A673 (cell line): ENCODE results near the gene TRPM3. TPM values are rescaled to one million over a fixed set of nuclear protein-coding genes. Genes with fewer than 3 reads are reported as not detected.

ENCODE experiments used
- BruUV-seq: library from RNA; stranded (reverse); fragments of 400-500 nt; replicated peaks from 2 replicates; lab custom pipeline; 2021; lab: Mats Ljungman, UMichigan
- CTCF ChIA-PET: fragments of 300-600 bp; sonication (Branson Sonifier 250); formaldehyde crosslinking; loops from one replicate; lab custom pipeline; 2022; ENCODE audit warnings: antibody characterized with exemption; lab: Charles Lee
- POLR2A ChIA-PET: fragments of 300-600 bp; sonication (Branson Sonifier 250); formaldehyde crosslinking; loops from one replicate; lab custom pipeline; 2022; ENCODE audit warnings: antibody characterized with exemption; ENCODE audit not compliant: low non-redundant PET; lab: Charles Lee
- DNase-seq: peaks from one replicate; pipeline ENCODE4 v3.0.0-alpha.2; 2015; ENCODE audit warnings: low spot score
- H3K27ac ChIP-seq: fragments of 200-600 bp; sonication (generic); 2 replicates; pipeline ENCODE4 v1.5.1; 2016; ENCODE audit warnings: mixed run types, low read depth, mild to moderate bottlenecking, mixed read lengths, antibody characterized with exemption, low read length; ENCODE audit not compliant: poor library complexity, severe bottlenecking
- H3K27me3 ChIP-seq: fragments of 200-600 bp; sonication (generic); replicated peaks from 2 replicates; pipeline ENCODE4 v1.6.1; 2017; ENCODE audit warnings: mixed run types, low read depth, mild to moderate bottlenecking, mixed read lengths, antibody characterized with exemption, low read length; ENCODE audit not compliant: insufficient read depth, poor library complexity
- H3K36me3 ChIP-seq: fragments of 200-600 bp; sonication (generic); 2 replicates; pipeline ENCODE4 v1.6.1; 2016; ENCODE audit warnings: mixed run types, mild to moderate bottlenecking, mixed read lengths, antibody characterized with exemption, low read length; ENCODE audit not compliant: insufficient read depth, poor library complexity, severe bottlenecking
- H3K4me1 ChIP-seq: fragments of 200-600 bp; sonication (generic); 2 replicates; pipeline ENCODE4 v1.6.1; 2017; ENCODE audit warnings: mixed run types, mild to moderate bottlenecking, mixed read lengths, antibody characterized with exemption, low read length; ENCODE audit not compliant: insufficient read depth, poor library complexity, severe bottlenecking
- H3K4me3 ChIP-seq: fragments of 200-600 bp; sonication (generic); 2 replicates; pipeline ENCODE4 v1.5.1; 2016; ENCODE audit warnings: low read depth, mixed run types, mild to moderate bottlenecking, mixed read lengths, low read length; ENCODE audit not compliant: poor library complexity, severe bottlenecking
- H3K9me3 ChIP-seq: fragments of 200-600 bp; sonication (generic); 2 replicates; pipeline ENCODE4 v1.6.1; 2016; ENCODE audit warnings: mixed run types, low read depth, mild to moderate bottlenecking, mixed read lengths, antibody characterized with exemption, low read length; ENCODE audit not compliant: poor library complexity, severe bottlenecking
- CTCF ChIP-seq: fragments of 300-800, 200-600 bp; sonication (generic); conservative IDR thresholded peaks from 2 replicates; pipeline ENCODE4 v1.5.1; 2017; ENCODE audit warnings: low read depth, mild to moderate bottlenecking, antibody characterized with exemption, low read length, moderate library complexity, mixed read lengths
- EZH2 ChIP-seq: fragments of 200-600 bp; sonication (generic); IDR thresholded peaks from 2 replicates; pipeline ENCODE4 v1.6.1; 2017; ENCODE audit warnings: borderline replicate concordance, low read depth, mild to moderate bottlenecking, mixed read lengths, antibody characterized with exemption, low read length; ENCODE audit not compliant: poor library complexity, severe bottlenecking
- intact Hi-C: fragments of 100-400 bp; cut with micrococcal nuclease; formaldehyde crosslinking; loops from one replicate; pipeline ENCODE4 v1.10.0; 2022; ENCODE audit not compliant: unreplicated experiment
- total RNA-seq: library from RNA; stranded (reverse); gene quantifications from 2 replicates; pipeline ENCODE4 v1.2.3, GENCODE V29; 2021

TRPM3 gene
- total RNA-seq, 1 experiment from 2014 or later = not detected

DNA sequence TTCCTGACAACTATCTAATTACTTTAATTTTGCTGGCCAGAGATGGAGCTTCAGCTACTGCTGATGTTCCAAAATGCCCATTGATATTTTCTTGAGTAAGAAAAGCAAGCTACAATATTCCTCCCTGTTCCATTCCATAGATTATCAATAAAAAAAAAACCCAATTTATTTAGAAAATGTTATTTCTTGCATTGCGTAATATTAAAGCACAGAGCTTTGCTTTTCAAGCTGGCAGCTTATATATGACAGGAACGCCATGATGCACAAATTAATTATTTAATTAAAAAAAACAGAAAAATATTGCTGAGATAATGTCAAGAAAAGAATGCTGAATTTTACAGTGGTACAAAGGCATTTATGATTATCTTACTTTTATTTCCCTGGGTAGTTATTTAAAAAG, 47.9 kb downstream of the TRPM3 start:
- CTCF ChIA-PET = no interaction called here
- intact Hi-C loops = no loop called here
- no peak overlapping the region for H3K27ac ChIP-seq
- TF ChIP-seq EZH2 = no peak
- TF ChIP-seq CTCF = no peak
- DNase-seq = no peak
- no TSS peak for BruUV-seq
- peaks cover 6% of the 10 kb centered on the region for H3K27me3 ChIP-seq
- no peaks in the 10 kb centered on the region for H3K36me3 ChIP-seq
- POLR2A ChIA-PET = no interaction called here
- H3K4me3 ChIP-seq = no peak overlapping the region
- H3K4me1 ChIP-seq = no peaks in the 10 kb centered on the region
- no peaks in the 10 kb centered on the region for H3K9me3 ChIP-seq

GRCh38 chr9:71072587-71072986, 48.8 kb downstream of the TRPM3 start:
- no peak overlapping the region for H3K27ac ChIP-seq
- H3K9me3 ChIP-seq = no peaks in the 10 kb centered on the region
- H3K4me3 ChIP-seq = no peak overlapping the region
- peaks cover 6% of the 10 kb centered on the region for H3K27me3 ChIP-seq
- CTCF ChIA-PET = no interaction called here
- no TSS peak for BruUV-seq
- POLR2A ChIA-PET = no interaction called here
- DNase-seq = no peak
- H3K4me1 ChIP-seq = no peaks in the 10 kb centered on the region
- TF ChIP-seq CTCF (no peak), EZH2 (no peak)
- no peaks in the 10 kb centered on the region for H3K36me3 ChIP-seq
- intact Hi-C loops = no loop called here

DNA sequence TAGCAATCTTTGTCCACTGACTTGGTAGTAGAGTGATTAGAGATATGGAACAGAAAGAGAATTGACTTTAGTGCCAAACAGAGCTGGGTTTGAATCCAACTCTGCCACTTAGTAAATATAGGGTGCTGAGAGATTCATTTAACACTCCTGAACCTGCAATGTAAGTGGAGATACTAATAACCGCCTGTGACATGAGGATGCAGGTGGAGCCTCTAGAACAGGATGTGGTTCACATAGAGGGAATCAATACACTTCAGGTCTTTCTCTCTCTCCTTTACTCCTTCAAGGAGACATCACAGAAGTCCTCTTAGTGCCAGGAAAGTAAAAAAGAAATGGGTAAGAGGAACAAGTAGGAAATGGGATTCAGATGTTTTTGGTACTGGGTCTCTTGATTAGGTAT, 49.8 kb downstream of the TRPM3 start:
- POLR2A ChIA-PET = no interaction called here
- intact Hi-C loops = no loop called here
- no peak for TF ChIP-seq CTCF
- no peak for TF ChIP-seq EZH2
- H3K27ac ChIP-seq = no peak overlapping the region
- no peak overlapping the region for H3K4me3 ChIP-seq
- BruUV-seq = no TSS peak
- no peaks in the 10 kb centered on the region for H3K36me3 ChIP-seq
- H3K4me1 ChIP-seq = no peaks in the 10 kb centered on the region
- CTCF ChIA-PET = no interaction called here
- H3K9me3 ChIP-seq = no peaks in the 10 kb centered on the region
- peaks cover 6% of the 10 kb centered on the region for H3K27me3 ChIP-seq
- DNase-seq = no peak
